NT2/D1 (cell line): ENCODE measurements around the gene MSTN.

ENCODE experiments used
- DNase-seq: peaks from one replicate; pipeline ENCODE4 v3.0.0-alpha.2; 2011; ENCODE audit warnings: low read depth, low spot score
- H3K27me3 ChIP-seq: 2 replicates; pipeline ENCODE4 v1.6.0; 2011; ENCODE audit warnings: mild to moderate bottlenecking; ENCODE audit not compliant: insufficient read length, insufficient read depth
- H3K36me3 ChIP-seq: 2 replicates; pipeline ENCODE4 v1.6.1; 2011; ENCODE audit warnings: mild to moderate bottlenecking, low read length, mixed read lengths; ENCODE audit not compliant: insufficient read depth, insufficient read length
- H3K4me1 ChIP-seq: 2 replicates; pipeline ENCODE4 v1.5.1; 2011; ENCODE audit not compliant: insufficient read depth, insufficient read length
- H3K4me3 ChIP-seq: 2 replicates; pipeline ENCODE4 v1.5.1; 2011; ENCODE audit warnings: low read depth; ENCODE audit not compliant: insufficient read length
- H3K9ac ChIP-seq: 2 replicates; pipeline ENCODE4 v1.6.0; 2011; ENCODE audit warnings: low read depth; ENCODE audit not compliant: insufficient read length
- H3K9me3 ChIP-seq: 2 replicates; pipeline ENCODE4 v1.5.1; 2011; ENCODE audit warnings: mild to moderate bottlenecking, low read length; ENCODE audit not compliant: insufficient read depth
- SUZ12 ChIP-seq: IDR thresholded peaks from 2 replicates; pipeline ENCODE4 v1.6.1; 2011; ENCODE audit not compliant: insufficient read length, insufficient read depth; ENCODE audit errors: extremely low read depth
- YY1 ChIP-seq: IDR thresholded peaks from 2 replicates; pipeline ENCODE4 v1.6.1; 2011; ENCODE audit not compliant: insufficient read length, insufficient read depth
- ZNF274 ChIP-seq: IDR thresholded peaks from 2 replicates; pipeline ENCODE4 v1.6.1; 2011; ENCODE audit warnings: mild to moderate bottlenecking, low read depth, low read length

The MSTN gene

GRCh38 chr2:190099890-190100697 is 37.6 kb upstream of the MSTN start:
- H3K27me3 ChIP-seq = no peaks in the 10 kb centered on the region
- DNase-seq = no peak
- no peaks in the 10 kb centered on the region for H3K9me3 ChIP-seq
- no peak overlapping the region for H3K4me3 ChIP-seq
- no peaks in the 10 kb centered on the region for H3K36me3 ChIP-seq
- no peaks in the 10 kb centered on the region for H3K4me1 ChIP-seq
- TF ChIP-seq SUZ12 = no peak
- no peak for TF ChIP-seq ZNF274
- no peak for TF ChIP-seq YY1
- no peak overlapping the region for H3K9ac ChIP-seq

- H3K27me3 ChIP-seq = no peaks in the 10 kb centered on the region
- no peaks in the 10 kb centered on the region for H3K4me1 ChIP-seq
- TF ChIP-seq SUZ12 (no peak), ZNF274 (no peak)
- no peaks in the 10 kb centered on the region for H3K9me3 ChIP-seq
- no peak for DNase-seq
- H3K4me3 ChIP-seq = no peak overlapping the region
- no peaks in the 10 kb centered on the region for H3K36me3 ChIP-seq
- H3K9ac ChIP-seq = no peak overlapping the region
Measured at GRCh38 chr2:190098851-190099250, 36.3 kb upstream of the MSTN start.

GRCh38 chr2:190097115-190097514 is 34.6 kb upstream of the MSTN start:
- no peaks in the 10 kb centered on the region for H3K27me3 ChIP-seq
- TF ChIP-seq SUZ12 (no peak), ZNF274 (no peak)
- H3K4me3 ChIP-seq = no peak overlapping the region
- no peaks in the 10 kb centered on the region for H3K9me3 ChIP-seq
- DNase-seq = no peak
- H3K36me3 ChIP-seq = no peaks in the 10 kb centered on the region
- no peaks in the 10 kb centered on the region for H3K4me1 ChIP-seq
- H3K9ac ChIP-seq = no peak overlapping the region

GRCh38 chr2:190094316-190094871 is 31.9 kb upstream of the MSTN start:
- no peaks in the 10 kb centered on the region for H3K36me3 ChIP-seq
- no peak for TF ChIP-seq YY1
- TF ChIP-seq SUZ12 = no peak
- no peak for TF ChIP-seq ZNF274
- H3K4me1 ChIP-seq = no peaks in the 10 kb centered on the region
- DNase-seq = no peak
- H3K9ac ChIP-seq = no peak overlapping the region
- H3K27me3 ChIP-seq = no peaks in the 10 kb centered on the region
- no peaks in the 10 kb centered on the region for H3K9me3 ChIP-seq
- no peak overlapping the region for H3K4me3 ChIP-seq

- H3K36me3 ChIP-seq = no peaks in the 10 kb centered on the region
- TF ChIP-seq YY1 (no peak), SUZ12 (no peak)
Measured at GRCh38 chr2:190093793-190094192, 31.3 kb upstream of the MSTN start.

GRCh38 chr2:190090148-190090547 is 27.6 kb upstream of the MSTN start:
- no peaks in the 10 kb centered on the region for H3K36me3 ChIP-seq
- no peaks in the 10 kb centered on the region for H3K9me3 ChIP-seq
- H3K4me1 ChIP-seq = no peaks in the 10 kb centered on the region
- no peak overlapping the region for H3K9ac ChIP-seq
- no peaks in the 10 kb centered on the region for H3K27me3 ChIP-seq
- TF ChIP-seq ZNF274 (no peak), SUZ12 (no peak), YY1 (no peak)
- no peak for DNase-seq
- no peak overlapping the region for H3K4me3 ChIP-seq

More at GRCh38 chr2:190093793-190094192, 31.3 kb upstream of the MSTN start:
- Histone ChIP-seq H3K9ac (no peak overlapping the region), H3K27me3 (no peaks in the 10 kb centered on the region), H3K4me3 (no peak overlapping the region), H3K4me1 (no peaks in the 10 kb centered on the region), H3K9me3 (no peaks in the 10 kb centered on the region)
- DNase-seq = no peak

GRCh38 chr2:190088917-190089316 is 26.4 kb upstream of the MSTN start:
- peak; percentile 71 for DNase-seq

More at GRCh38 chr2:190088917-190089316, 26.4 kb upstream of the MSTN start:
- Histone ChIP-seq H3K9ac (no peak overlapping the region), H3K4me3 (no peak overlapping the region), H3K4me1 (no peaks in the 10 kb centered on the region), H3K36me3 (no peaks in the 10 kb centered on the region), H3K9me3 (no peaks in the 10 kb centered on the region), H3K27me3 (no peaks in the 10 kb centered on the region)
- no peak for TF ChIP-seq SUZ12
- no peak for TF ChIP-seq YY1
- TF ChIP-seq ZNF274 = no peak
